Neuronal stem cell (in vitro differentiated cells): ENCODE data around the gene GLRX5.

Experiments used
- DNase-seq: peaks from one replicate; pipeline ENCODE4 v3.0.0-alpha.2; 2013; ENCODE audit warnings: low spot score
- H2AFZ ChIP-seq: one replicate; pipeline ENCODE4 v1.6.1; 2013; ENCODE audit warnings: mild to moderate bottlenecking, low read length, inconsistent platforms
- H2AK5ac ChIP-seq: 2 replicates; pipeline ENCODE4 v1.6.1; 2013; ENCODE audit warnings: low read depth, mild to moderate bottlenecking, inconsistent platforms, low read length, moderate library complexity, mixed read lengths
- H2BK120ac ChIP-seq: 2 replicates; pipeline ENCODE4 v1.6.1; 2013; ENCODE audit warnings: low read depth, mild to moderate bottlenecking, inconsistent platforms, low read length, moderate library complexity, mixed read lengths
- H2BK12ac ChIP-seq: one replicate; pipeline ENCODE4 v1.6.1; 2013; ENCODE audit warnings: low read length, inconsistent platforms
- H2BK15ac ChIP-seq: 2 replicates; pipeline ENCODE4 v1.6.1; 2013; ENCODE audit warnings: mild to moderate bottlenecking, low read length, inconsistent platforms, mixed read lengths
- H2BK5ac ChIP-seq: one replicate; pipeline ENCODE4 v1.6.1; 2013; ENCODE audit warnings: inconsistent platforms, mild to moderate bottlenecking, low read length, moderate library complexity
- H3K14ac ChIP-seq: one replicate; pipeline ENCODE4 v1.6.1; 2013; ENCODE audit warnings: low read length, inconsistent platforms
- H3K18ac ChIP-seq: 2 replicates; pipeline ENCODE4 v1.6.1; 2013; ENCODE audit warnings: low read length, inconsistent platforms
- H3K23ac ChIP-seq: 2 replicates; pipeline ENCODE4 v1.6.1; 2013; ENCODE audit warnings: low read depth, mild to moderate bottlenecking, mixed read lengths, low read length, inconsistent platforms; ENCODE audit not compliant: poor library complexity
- H3K27ac ChIP-seq: replicated peaks from 3 replicates; pipeline ENCODE4 v1.5.1; 2013; ENCODE audit warnings: low read length, inconsistent platforms
- H3K27me3 ChIP-seq, 3 experiments: 2 replicates each; pipeline ENCODE4 v1.6.1; 2013; ENCODE audit warnings: low read length in 3 of 3, mild to moderate bottlenecking in 2 of 3, inconsistent platforms in 1 of 3, low read depth in 1 of 3, mixed read lengths in 1 of 3, moderate library complexity in 1 of 3; ENCODE audit not compliant: control insufficient read depth in 3 of 3, insufficient read depth in 3 of 3
- H3K36me3 ChIP-seq, 2 donors: replicated peaks in 1 of 2; 2 replicates each; pipeline ENCODE4 v1.6.1; 2013; ENCODE audit warnings: low read length in 2 of 2; ENCODE audit not compliant: control insufficient read depth in 2 of 2, insufficient read depth in 2 of 2
- H3K4ac ChIP-seq: 2 replicates; pipeline ENCODE4 v1.6.1; 2013; ENCODE audit warnings: inconsistent platforms, mild to moderate bottlenecking, low read length, moderate library complexity
- H3K4me1 ChIP-seq, 2 donors: 1 replicate in 1 of 2; 2 replicates in 1 of 2; pipeline ENCODE4 v1.6.1; 2013; ENCODE audit warnings: low read length in 2 of 2, low read depth in 1 of 2; ENCODE audit not compliant: control insufficient read depth in 2 of 2, insufficient read depth in 1 of 2
- H3K4me2 ChIP-seq: one replicate; pipeline ENCODE4 v1.6.1; 2013; ENCODE audit warnings: mild to moderate bottlenecking, low read length, inconsistent platforms; ENCODE audit not compliant: insufficient read depth, poor library complexity, severe bottlenecking
- H3K4me3 ChIP-seq, 2 donors: 2 replicates each; pipeline ENCODE4 v1.5.1; 2013; ENCODE audit warnings: low read length in 2 of 2, mild to moderate bottlenecking in 2 of 2, inconsistent platforms in 1 of 2, moderate library complexity in 1 of 2
- H3K79me1 ChIP-seq: one replicate; pipeline ENCODE4 v1.6.1; 2013; ENCODE audit warnings: low read depth, mild to moderate bottlenecking, inconsistent platforms, low read length, moderate library complexity
- H3K9ac ChIP-seq: one replicate; pipeline ENCODE4 v1.6.1; 2013; ENCODE audit warnings: mild to moderate bottlenecking, low read depth, low read length, inconsistent platforms; ENCODE audit not compliant: poor library complexity
- H3K9me3 ChIP-seq, 2 donors: replicated peaks in 1 of 2; 2 replicates each; pipeline versions ENCODE3 to v1.6.1; 2013; ENCODE audit warnings: low read length in 2 of 2, mild to moderate bottlenecking in 2 of 2, inconsistent platforms in 1 of 2, low read depth in 1 of 2, mixed read lengths in 1 of 2, moderate library complexity in 1 of 2; ENCODE audit not compliant: control insufficient read depth in 2 of 2, insufficient read depth in 1 of 2
- H4K8ac ChIP-seq: one replicate; pipeline ENCODE4 v1.6.1; 2013; ENCODE audit warnings: low read depth, mild to moderate bottlenecking, inconsistent platforms, low read length, moderate library complexity
- H4K91ac ChIP-seq: one replicate; pipeline ENCODE4 v1.6.1; 2013; ENCODE audit warnings: low read length, low read depth, mild to moderate bottlenecking, inconsistent platforms; ENCODE audit not compliant: poor library complexity
- WGBS, 2 donors: extraction: QIAGEN DNeasy Blood & Tissue Kit; methylation state at CpG; one replicate each; pipeline ENCODE4 v1.1.7; 2013; ENCODE audit warnings: missing lambda C conversion rate in 2 of 2, mixed read lengths in 1 of 2; ENCODE audit not compliant: insufficient read length in 2 of 2, insufficient replicate concordance in 1 of 2; ENCODE audit errors: extremely low coverage in 2 of 2; 5-methylcytosine and 5-hydroxymethylcytosine counted together

The GLRX5 gene

DNA sequence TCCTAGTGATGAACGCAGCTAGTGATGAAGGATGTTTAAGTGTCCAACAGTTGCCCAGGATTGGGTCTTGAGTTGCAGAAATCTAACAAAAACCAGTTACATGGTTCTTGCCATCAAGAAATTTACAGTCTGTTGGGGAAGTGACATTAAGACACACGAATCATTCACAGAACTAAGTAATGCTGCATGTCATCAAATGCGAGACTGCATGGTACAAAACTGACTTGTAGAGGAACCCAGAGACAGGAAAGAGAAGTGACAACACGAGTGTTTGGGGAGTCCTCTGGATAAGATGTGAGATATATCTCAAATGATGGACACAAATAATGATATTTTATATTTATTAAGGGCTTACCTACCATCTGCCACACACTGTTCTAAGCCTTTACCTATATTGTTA lies 12.3 kb upstream of the GLRX5 start:
- no peak overlapping the region for H3K4ac ChIP-seq
- peaks cover 0 to 1% of the 10 kb centered on the region in 2 donors for H3K4me1 ChIP-seq
- H3K27ac ChIP-seq: no peak overlapping the region
- no peak overlapping the region for H2AK5ac ChIP-seq
- no peak overlapping the region for H4K8ac ChIP-seq
- H3K23ac ChIP-seq: no peak overlapping the region
- no peak overlapping the region for H3K4me3 ChIP-seq
- H4K91ac ChIP-seq: no peak overlapping the region
- no CpG with 5 or more reads among the region's 4 CpGs for WGBS, 2 donors
- no peaks in the 10 kb centered on the region for H3K79me1 ChIP-seq
- H3K4me2 ChIP-seq: no peak overlapping the region
- no peak overlapping the region for H2BK12ac ChIP-seq
- H3K9me3 ChIP-seq: no peaks in the 10 kb centered on the region
- no peak overlapping the region for H3K14ac ChIP-seq
- no peak overlapping the region for H3K9ac ChIP-seq
- H2BK15ac ChIP-seq: no peak overlapping the region
- H2AFZ ChIP-seq: no peak overlapping the region
- peaks cover 0 to 13% (median 2%) of the 10 kb centered on the region in 3 experiments for H3K27me3 ChIP-seq
- no peaks in the 10 kb centered on the region for H3K36me3 ChIP-seq
- no peak overlapping the region for H2BK120ac ChIP-seq
- H3K18ac ChIP-seq: no peak overlapping the region
- no peak for DNase-seq
- no peak overlapping the region for H2BK5ac ChIP-seq

GRCh38 chr14:95523051-95523814 lies 11.6 kb upstream of the GLRX5 start:
- H3K4me3 ChIP-seq: no peak overlapping the region
- H3K18ac ChIP-seq: no peak overlapping the region

DNA sequence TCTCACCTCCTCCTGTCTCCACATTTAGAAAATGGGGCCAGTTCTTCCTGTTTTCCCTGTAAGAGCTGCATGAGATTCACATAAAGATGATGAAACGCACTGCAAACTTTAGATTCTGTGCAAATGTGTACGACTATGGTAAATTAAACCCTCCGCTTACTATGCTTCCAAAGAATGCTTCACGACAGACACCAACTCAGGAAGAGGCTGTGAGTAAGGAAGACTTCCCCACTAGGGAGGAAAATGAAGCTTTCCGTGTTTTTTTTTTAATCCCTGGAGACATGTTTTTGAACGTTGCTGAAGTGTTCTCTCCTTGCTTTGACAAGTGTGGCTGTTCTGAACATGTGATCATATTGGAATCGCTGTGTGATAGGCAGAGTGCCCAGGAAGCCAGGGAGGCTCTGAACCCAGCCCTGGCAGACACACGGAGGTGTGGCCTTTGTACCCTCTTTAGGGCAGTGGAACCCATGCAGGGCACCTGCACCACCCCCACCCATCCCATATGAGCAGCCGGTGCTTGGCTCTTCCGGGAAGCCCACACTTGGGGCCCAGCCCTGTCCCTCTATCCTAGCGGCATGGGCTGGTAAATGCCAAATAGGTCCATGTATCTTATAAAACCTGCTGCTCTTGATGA lies 10.9 kb upstream of the GLRX5 start:
- H3K27me3 ChIP-seq: no peaks in the 10 kb centered on the region
- H3K4me3 ChIP-seq: no peak overlapping the region
- no peak overlapping the region for H2BK15ac ChIP-seq
- DNase-seq: no peak
- peaks cover 0 to 1% of the 10 kb centered on the region in 2 donors for H3K4me1 ChIP-seq
- H2BK12ac ChIP-seq: no peak overlapping the region
- H3K27ac ChIP-seq: no peak overlapping the region
- H2AFZ ChIP-seq: no peak overlapping the region
- no peak overlapping the region for H4K91ac ChIP-seq
- no peaks in the 10 kb centered on the region for H3K79me1 ChIP-seq
- H3K4ac ChIP-seq: no peak overlapping the region
- H4K8ac ChIP-seq: no peak overlapping the region
- peaks cover 0 to 3% of the 10 kb centered on the region in 2 donors for H3K36me3 ChIP-seq
- no peak overlapping the region for H3K14ac ChIP-seq
- H3K9ac ChIP-seq: no peak overlapping the region
- WGBS, 2 donors: no CpG with 5 or more reads among the region's 11 CpGs
- no peak overlapping the region for H2BK120ac ChIP-seq
- H3K9me3 ChIP-seq: no peaks in the 10 kb centered on the region
- H2BK5ac ChIP-seq: no peak overlapping the region
- H3K4me2 ChIP-seq: no peak overlapping the region
- no peak overlapping the region for H3K18ac ChIP-seq
- no peak overlapping the region for H2AK5ac ChIP-seq
- H3K23ac ChIP-seq: no peak overlapping the region

More at GRCh38 chr14:95523051-95523814, 11.6 kb upstream of the GLRX5 start:
- peaks cover 0 to 6% (median 1%) of the 10 kb centered on the region in 3 experiments for H3K27me3 ChIP-seq
- H4K8ac ChIP-seq: no peak overlapping the region
- peaks cover 0 to 1% of the 10 kb centered on the region in 2 donors for H3K4me1 ChIP-seq
- no peak for DNase-seq
- no peak overlapping the region for H3K4ac ChIP-seq
- H2BK12ac ChIP-seq: no peak overlapping the region
- no peak overlapping the region for H2BK15ac ChIP-seq
- H3K9ac ChIP-seq: no peak overlapping the region
- H3K23ac ChIP-seq: no peak overlapping the region
- no peak overlapping the region for H3K4me2 ChIP-seq
- H2AK5ac ChIP-seq: no peak overlapping the region
- H3K36me3 ChIP-seq: no peaks in the 10 kb centered on the region
- WGBS, 2 donors: no CpG with 5 or more reads among the region's 12 CpGs
- no peak overlapping the region for H2AFZ ChIP-seq
- no peak overlapping the region for H2BK5ac ChIP-seq
- no peaks in the 10 kb centered on the region for H3K79me1 ChIP-seq
- no peak overlapping the region for H2BK120ac ChIP-seq
- no peaks in the 10 kb centered on the region for H3K9me3 ChIP-seq
- H4K91ac ChIP-seq: no peak overlapping the region
- no peak overlapping the region for H3K14ac ChIP-seq
- no peak overlapping the region for H3K27ac ChIP-seq

DNA sequence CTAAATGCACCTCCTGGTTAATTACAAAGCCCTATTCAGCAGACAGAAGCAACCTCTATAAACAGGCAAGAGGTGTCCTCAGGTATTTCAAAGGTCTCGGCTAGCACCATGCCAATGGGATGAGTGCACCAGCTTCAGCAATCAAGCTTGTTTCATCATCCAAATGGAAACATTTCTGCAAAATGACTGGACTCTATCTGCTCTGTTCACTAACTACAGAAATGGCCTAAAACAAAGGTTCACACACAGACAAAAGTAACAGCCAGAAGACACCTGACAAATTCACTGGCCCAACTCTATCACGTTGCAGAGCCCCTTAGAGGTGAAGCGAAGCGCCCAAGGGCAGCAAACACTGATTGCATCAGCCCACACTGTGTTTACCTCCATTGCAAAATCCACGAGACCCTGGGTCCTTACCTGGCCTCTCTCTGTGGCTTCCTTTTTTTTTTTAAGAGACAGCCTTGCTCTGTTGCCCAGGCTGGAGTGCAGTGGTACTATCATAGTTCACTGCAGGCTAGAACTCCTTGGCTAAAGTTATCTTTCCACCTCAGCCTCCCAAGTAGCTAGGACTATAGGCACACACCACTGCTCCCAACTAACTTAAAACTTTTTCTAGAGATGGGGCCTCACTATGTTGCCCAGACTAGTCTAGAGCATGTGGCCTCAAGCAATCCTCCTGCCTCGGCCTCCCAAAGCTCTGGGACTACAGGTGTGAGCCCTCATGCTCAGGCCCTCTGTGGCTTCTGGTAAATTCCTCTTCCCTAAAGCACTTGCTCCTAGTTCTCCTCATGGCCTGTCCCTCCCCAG lies 9.9 kb upstream of the GLRX5 start:
- peaks cover 0 to 1% of the 10 kb centered on the region in 2 donors for H3K4me1 ChIP-seq

More for the DNA sequence above, 9.9 kb upstream of the GLRX5 start:
- H3K79me1 ChIP-seq: no peaks in the 10 kb centered on the region
- no peak overlapping the region for H2AFZ ChIP-seq
- no peak overlapping the region for H2BK5ac ChIP-seq
- H2BK120ac ChIP-seq: no peak overlapping the region
- H3K23ac ChIP-seq: no peak overlapping the region
- no peak overlapping the region for H2BK15ac ChIP-seq
- no peaks in the 10 kb centered on the region for H3K27me3 ChIP-seq
- no peak overlapping the region for H2BK12ac ChIP-seq
- H3K27ac ChIP-seq: no peak overlapping the region
- DNase-seq: no peak
- no peak overlapping the region for H3K18ac ChIP-seq
- H4K91ac ChIP-seq: no peak overlapping the region
- WGBS, 2 donors: no CpG with 5 or more reads among the region's 6 CpGs
- no peak overlapping the region for H3K14ac ChIP-seq
- H3K4me2 ChIP-seq: no peak overlapping the region
- peaks cover 0 to 13% of the 10 kb centered on the region in 2 donors for H3K36me3 ChIP-seq
- no peak overlapping the region for H2AK5ac ChIP-seq
- H3K9ac ChIP-seq: no peak overlapping the region
- H3K9me3 ChIP-seq: no peaks in the 10 kb centered on the region
- no peak overlapping the region for H4K8ac ChIP-seq
- H3K4ac ChIP-seq: no peak overlapping the region
- no peak overlapping the region for H3K4me3 ChIP-seq
